ENCODE data around the gene SLC66A3.

The SLC66A3 gene

DNA sequence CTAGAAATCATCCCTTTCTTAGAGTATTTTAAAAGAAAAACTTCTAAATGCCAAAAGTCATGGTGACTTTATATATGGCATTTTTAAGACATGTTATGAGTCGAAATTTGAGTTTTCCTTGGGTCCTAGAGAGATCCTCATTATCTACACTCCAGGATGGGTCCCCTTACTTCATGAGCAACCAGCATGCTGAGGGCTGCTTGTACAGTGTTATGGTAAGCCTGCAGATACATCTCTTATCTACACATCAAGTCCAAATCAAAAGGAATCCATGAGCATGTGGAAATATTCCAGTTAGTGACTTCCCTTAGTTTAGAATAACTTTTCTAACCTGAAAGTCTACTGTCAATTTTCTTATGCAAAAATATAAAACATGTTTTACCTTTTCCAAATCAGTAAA lies 58.7 kb downstream of the SLC66A3 start:
- no peak for DNase-seq (ENCODE audit: low spot score)

GRCh38 chr2:11214770-11215169 lies 59.5 kb downstream of the SLC66A3 start:
- DNase-seq (ENCODE audit: low spot score): no peak

DNA sequence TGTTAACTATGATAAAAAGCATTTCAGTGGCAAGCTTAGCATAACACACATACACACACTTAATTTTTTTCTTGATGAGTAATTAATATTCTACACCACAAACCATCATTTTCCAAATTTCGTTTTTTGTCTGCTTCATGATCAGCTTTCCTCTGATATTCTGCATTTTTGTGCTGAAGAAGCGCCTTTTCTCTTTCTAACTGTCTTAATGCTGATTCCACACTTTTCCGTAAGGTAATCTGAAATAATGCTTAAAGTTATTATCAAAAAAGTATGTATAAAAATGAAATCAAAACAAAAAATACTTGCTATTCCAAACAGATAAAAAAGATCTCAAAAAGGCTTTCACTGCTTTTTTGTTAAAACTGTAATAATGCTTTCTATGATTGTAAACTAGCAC lies 60.1 kb downstream of the SLC66A3 start:
- DNase-seq (ENCODE audit: low spot score): no peak

DNA sequence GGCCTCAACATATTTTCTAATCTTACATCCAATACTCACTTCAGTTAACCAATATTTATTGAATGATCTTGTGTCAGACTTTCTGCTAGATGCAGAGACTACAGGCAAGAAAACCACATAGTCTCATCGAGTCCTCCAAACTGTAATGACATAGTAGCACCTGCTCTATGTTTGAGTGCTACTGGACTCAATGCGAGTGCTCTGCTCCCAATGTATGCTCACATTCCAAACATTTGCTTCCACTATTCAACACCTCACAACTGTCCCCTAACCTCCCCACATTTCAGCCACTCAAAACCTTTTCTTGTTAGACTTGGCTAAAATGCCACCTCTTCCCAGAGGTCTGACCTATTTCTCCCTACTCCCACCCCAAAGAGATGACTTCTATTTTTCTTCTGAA lies 65.2 kb downstream of the SLC66A3 start:
- DNase-seq (ENCODE audit: low spot score): no peak

GRCh38 chr2:11222845-11223244 lies 67.6 kb downstream of the SLC66A3 start:
- no peak for DNase-seq (ENCODE audit: low spot score)

DNA sequence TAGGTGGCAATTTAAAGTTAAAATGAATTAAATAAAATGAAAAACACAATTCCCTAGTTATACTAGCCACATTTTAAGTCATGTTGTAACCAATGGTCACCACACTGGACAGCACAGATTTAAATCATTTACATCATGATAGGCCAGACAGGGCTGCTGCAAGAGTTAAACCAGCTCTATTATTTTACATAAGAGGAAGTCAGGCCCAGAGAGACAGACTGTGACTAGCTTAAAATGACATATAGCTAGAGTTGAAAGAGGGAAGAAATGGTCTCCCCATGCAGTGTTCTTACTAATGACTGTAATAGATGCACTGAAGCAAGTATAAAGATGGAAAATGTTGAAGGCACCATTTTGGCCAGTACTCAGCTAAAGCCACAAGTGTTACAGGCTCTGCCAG lies 69.6 kb downstream of the SLC66A3 start:
- no peak for DNase-seq (ENCODE audit: low spot score)

GRCh38 chr2:11227595-11227994 lies 72.3 kb downstream of the SLC66A3 start:
- no peak for DNase-seq (ENCODE audit: low spot score)
